GM18517 (cell line): Measurements from ENCODE around the gene UNC45A.
A peak's percentile ranks its signal among the peaks of the same experiment; 100 is the strongest.
"Not testable (repeated sequence)": the region's sequence is repeated elsewhere in the genome, so short reads cannot be mapped to it uniquely, and the experiment has no call there.

Experiments used
- ATAC-seq: cut with Tn5 transposase; IDR thresholded peaks from one replicate; pipeline ENCODE4 v1.9.1; 2021; ENCODE audit warnings: mild to moderate bottlenecking, moderate library complexity; ENCODE audit not compliant: unreplicated experiment

UNC45A gene

GRCh38 chr15:90934949-90935751, at the start of gene UNC45A:
TSS of gene UNC45A (plus strand) at chr15:90935285. CDS start at chr15:90935325, 40 bp downstream.
- peak; percentile 43 for ATAC-seq

GRCh38 chr15:90885432-90886290, 49.4 kb upstream of the UNC45A start:
- ATAC-seq = no peak

GRCh38 chr15:90886291-90886614, 48.8 kb upstream of the UNC45A start:
- no peak for ATAC-seq

GRCh38 chr15:90887037-90887481, 48.0 kb upstream of the UNC45A start:
- ATAC-seq = no peak

- ATAC-seq = no peak
These were observed 45.8 kb upstream of the UNC45A start for GRCh38 chr15:90889313-90889730.

- no peak for ATAC-seq
These were observed 45.2 kb upstream of the UNC45A start for GRCh38 chr15:90889736-90890456.

GRCh38 chr15:90890839-90891238, 44.2 kb upstream of the UNC45A start:
- ATAC-seq = no peak

- ATAC-seq = no peak
These were observed 43.6 kb upstream of the UNC45A start for GRCh38 chr15:90891346-90891949.

GRCh38 chr15:90892023-90892422, 43.1 kb upstream of the UNC45A start:
- ATAC-seq = no peak

- ATAC-seq = no peak
These were observed 42.4 kb upstream of the UNC45A start for GRCh38 chr15:90892498-90893174.

GRCh38 chr15:90893175-90894090, 41.7 kb upstream of the UNC45A start:
- no peak for ATAC-seq

GRCh38 chr15:90895571-90896117, 39.4 kb upstream of the UNC45A start:
- no peak for ATAC-seq

- not testable (repeated sequence) for ATAC-seq
These were observed 37.9 kb upstream of the UNC45A start for GRCh38 chr15:90897131-90897655.

GRCh38 chr15:90901175-90902039, 33.7 kb upstream of the UNC45A start:
- ATAC-seq = no peak

GRCh38 chr15:90902040-90902839, 32.8 kb upstream of the UNC45A start:
- ATAC-seq = peak; percentile 71

GRCh38 chr15:90902840-90903732, 32.0 kb upstream of the UNC45A start, which contains the start of gene MAN2A2:
TSS of gene MAN2A2 (plus strand) at chr15:90903302. CDS start at chr15:90904208, 906 bp downstream.
- ATAC-seq = peak; percentile 50
